ENCODE results near the gene RBM8A.

- no peak for TF ChIP-seq CTCF (IDR thresholded peaks at IDR 0.05; ENCODE audit: insufficient read depth, low read depth, low read length)
- no peak for TF ChIP-seq EZH2 (IDR thresholded peaks at IDR 0.05; ENCODE audit: insufficient read depth, low read length)
Observed at GRCh38 chr1:145918144-145918991, 8.9 kb downstream of the RBM8A start, which contains the start of gene PEX11B.

All from astrocyte (in vitro differentiated cells and primary cell).